Heart right ventricle (tissue), 16 donors: ENCODE measurements around the gene CYTH1. TPM values are rescaled to one million over a fixed set of nuclear protein-coding genes. Genes with fewer than 3 reads are reported as not detected.

Experiments
- ATAC-seq, 8 donors: fragments of 200-7000 bp; cut with Tn5 transposase; one replicate each; pipeline ENCODE4 v1.9.1; 2020; ENCODE audit warnings: mild to moderate bottlenecking in 8 of 8, moderate library complexity in 8 of 8, moderate number of reproducible peaks in 1 of 8
- DNase-seq, 2 donors: peaks; one replicate each; pipeline ENCODE4 v3.0.0-alpha.2; 2020
- H3K27ac ChIP-seq, 10 donors: fragments of 200-600 bp; sonication (generic) in 2 of 10; one replicate each; pipeline versions ENCODE4 v1.5.0 to v1.8.0; 2020 to 2022; ENCODE audit warnings: mild to moderate bottlenecking in 3 of 10
- H3K27me3 ChIP-seq, 7 donors: fragments of 200-600 bp; one replicate each; pipeline ENCODE4 v1.8.0; 2021 to 2022; ENCODE audit warnings: mild to moderate bottlenecking in 2 of 7
- H3K36me3 ChIP-seq, 9 donors: fragments of 200-600 bp; sonication (generic) in 1 of 9; one replicate each; pipeline versions ENCODE4 v1.5.0 to v1.8.0; 2020 to 2022; ENCODE audit warnings: mild to moderate bottlenecking in 2 of 9
- H3K4me1 ChIP-seq, 9 donors: fragments of 200-600 bp; sonication (generic) in 1 of 9; one replicate each; pipeline versions ENCODE4 v1.5.0 to v1.8.0; 2020 to 2022; ENCODE audit warnings: mild to moderate bottlenecking in 4 of 9
- H3K4me3 ChIP-seq, 10 donors: fragments of 200-600 bp; sonication (generic) in 2 of 10; one replicate each; pipeline versions ENCODE4 v1.5.0 to v1.8.0; 2020 to 2022; ENCODE audit warnings: mild to moderate bottlenecking in 7 of 10, moderate library complexity in 2 of 10
- H3K9me3 ChIP-seq, 11 donors: fragments of 200-600 bp in 10 of 11; sonication (generic) in 2 of 11; one replicate each; pipeline versions ENCODE4 v1.5.0 to v1.8.0; 2013 to 2022; ENCODE audit warnings: mild to moderate bottlenecking in 2 of 11, control low read depth in 1 of 11, moderate library complexity in 1 of 11
- CTCF ChIP-seq, 9 donors: fragments of 200-600 bp; sonication (generic) in 2 of 9; IDR thresholded peaks; one replicate each; pipeline versions ENCODE4 v1.5.0 to v1.8.0; 2021 to 2022; ENCODE audit warnings: antibody characterized with exemption in 9 of 9, mild to moderate bottlenecking in 5 of 9, moderate library complexity in 1 of 9
- WGBS, 2 donors: extraction: QIAGEN DNeasy Blood & Tissue Kit; methylation state at CpG; one replicate each; pipeline ENCODE4 v1.1.7; 2013; ENCODE audit warnings: inconsistent platforms in 1 of 2; 5-methylcytosine and 5-hydroxymethylcytosine counted together
- intact Hi-C, 10 donors: fragments of 100-400 bp; cut with DNase I; formaldehyde crosslinking; loops; one replicate each; pipeline versions ENCODE4 v1.11.1 to v1.14.2; 2022
- polyA plus RNA-seq, 2 donors: library from polyadenylated mRNA; stranded (reverse); fragments of 200-250 nt; gene quantifications; one replicate each; pipeline ENCODE4 v1.2.3, GENCODE V29; 2013
- total RNA-seq, 10 donors: library from RNA; stranded (reverse); fragmentation: NEBNext Ultra II Directional in 3 of 10; extraction: Animal tissue kit (Norgen Biotek cat#: 25700) in 3 of 10; gene quantifications; one replicate each; pipeline versions ENCODE4 v1.2.1 to v1.2.4, GENCODE V29; 2021 to 2023
- donor health status: Arrhythmogenic right ventricular cardiomyopathy.
- donor health status: ischemic (EF 13 %, LVEDD 7.1; RV severe dilation, severe dysfunction).
- donor health status: healthy with polysubstance abuse.
- donor health status: DM: no; HTN: yes; CAD: no.
- donor health status: DM: no; HTN: no; CAD: no.
- donor health status: ischemic (EF 25% LVEDD 6.9; RV normal size, moderate dysfunction).
- donor health status: ischemic (EF 25% LVEDD 5.7; RV mildly dilated, moderate dysfunction).
- donor health status: healthy.
- donor health status: DM: yes; HTN: yes; CAD: no.
- donor health status: Ischemic cardiomyopathy.
- donor health status: ischemic (EF 35%, LVEDD 5.7; RV mildly dilated, moderate dysfunction).
- donor health status: nonischemic (EF 11% LVEDD 7.7; RV severe dilation, severe dysfunction).
- donor health status: DM: yes; HTN: yes; CAD: no.
- donor health status: PGD.
- donor health status: ischemic (EF 29% LVEDD 5.4; RV normal size, mild dysfunction).
- donor health status: nonischemic (EF 23%, LVEDD 6.1; RV moderate dilation, normal function).

CYTH1 gene
- total and polyA plus RNA-seq, 12 donors = 22.3 to 46.9 (median 32.5) TPM

- H3K36me3 ChIP-seq = peaks cover 0 to 98% (median 55%) of the 10 kb centered on the region in 9 donors
- H3K4me1 ChIP-seq = peaks cover 0 to 23% (median 10%) of the 10 kb centered on the region in 9 donors
- no peak for DNase-seq
- whole genome bisulfite sequencing, 2 donors = 93 to 96% methylated on average over 16 of the region's 16 CpGs
- H3K27me3 ChIP-seq = no peaks in the 10 kb centered on the region
- intact Hi-C loops = no loop called here
- H3K9me3 ChIP-seq = no peaks in the 10 kb centered on the region
- no peak overlapping the region for H3K4me3 ChIP-seq
- H3K27ac ChIP-seq = no peak overlapping the region
- ATAC-seq = no peak
- no peak for TF ChIP-seq CTCF (IDR thresholded peaks at IDR 0.05)
Observed at GRCh38 chr17:78694805-78695531, 87.1 kb downstream of the CYTH1 start.

- intact Hi-C loops = no loop called here
- no peak for TF ChIP-seq CTCF (IDR thresholded peaks at IDR 0.05)
- WGBS, 2 donors = 95 to 97% methylated on average over 8 of the region's 8 CpGs
- Histone ChIP-seq H3K27me3 (no peaks in the 10 kb centered on the region), H3K27ac (no peak overlapping the region), H3K9me3 (no peaks in the 10 kb centered on the region), H3K36me3 (peaks cover 0 to 98% (median 56%) of the 10 kb centered on the region in 9 donors), H3K4me1 (peaks cover 0 to 23% (median 10%) of the 10 kb centered on the region in 9 donors), H3K4me3 (no peak overlapping the region)
- DNase-seq (no peak), ATAC-seq (no peak)
Observed at GRCh38 chr17:78693346-78694083, 88.6 kb downstream of the CYTH1 start.

- no peaks in the 10 kb centered on the region for H3K27me3 ChIP-seq
- ATAC-seq = no peak
- 91 to 94% methylated on average over 15 of the region's 15 CpGs for WGBS, 2 donors
- H3K4me1 ChIP-seq = peaks cover 0 to 20% (median 6%) of the 10 kb centered on the region in 9 donors
- intact Hi-C loops = no loop called here
- no peak for TF ChIP-seq CTCF (IDR thresholded peaks at IDR 0.05)
- H3K9me3 ChIP-seq = no peaks in the 10 kb centered on the region
- DNase-seq = no peak
- H3K27ac ChIP-seq = no peak overlapping the region
- peaks cover 0 to 98% (median 54%) of the 10 kb centered on the region in 9 donors for H3K36me3 ChIP-seq
- no peak overlapping the region for H3K4me3 ChIP-seq
Observed at GRCh38 chr17:78692460-78693010, 89.5 kb downstream of the CYTH1 start.

- no peaks in the 10 kb centered on the region for H3K27me3 ChIP-seq
- H3K4me3 ChIP-seq = no peak overlapping the region
- peak in 1 of 9 donors; percentile 18 for TF ChIP-seq CTCF (IDR thresholded peaks at IDR 0.05)
- DNase-seq = no peak
- H3K4me1 ChIP-seq = peaks cover 0 to 4% (median 0%) of the 10 kb centered on the region in 9 donors
- H3K36me3 ChIP-seq = peaks cover 0 to 98% (median 58%) of the 10 kb centered on the region in 9 donors
- ATAC-seq = no peak
- intact Hi-C loops = loop anchor here in 1 of 10 donors (2.0 kb wide), 1 partner anchor 16 kb away; no protein-coding TSS in a partner anchor
- no peaks in the 10 kb centered on the region for H3K9me3 ChIP-seq
- H3K27ac ChIP-seq = no peak overlapping the region
- 93 to 95% methylated on average over 2 of the region's 2 CpGs for WGBS, 2 donors
Observed at GRCh38 chr17:78689029-78689428, 93.0 kb downstream of the CYTH1 start.
